ENCODE results near the gene HMGCS2. TPM values are rescaled to one million over a fixed set of nuclear protein-coding genes. Genes with fewer than 3 reads are reported as not detected.

Gene HMGCS2
- total RNA-seq, 1 experiment from 2014 or later: not detected

DNA sequence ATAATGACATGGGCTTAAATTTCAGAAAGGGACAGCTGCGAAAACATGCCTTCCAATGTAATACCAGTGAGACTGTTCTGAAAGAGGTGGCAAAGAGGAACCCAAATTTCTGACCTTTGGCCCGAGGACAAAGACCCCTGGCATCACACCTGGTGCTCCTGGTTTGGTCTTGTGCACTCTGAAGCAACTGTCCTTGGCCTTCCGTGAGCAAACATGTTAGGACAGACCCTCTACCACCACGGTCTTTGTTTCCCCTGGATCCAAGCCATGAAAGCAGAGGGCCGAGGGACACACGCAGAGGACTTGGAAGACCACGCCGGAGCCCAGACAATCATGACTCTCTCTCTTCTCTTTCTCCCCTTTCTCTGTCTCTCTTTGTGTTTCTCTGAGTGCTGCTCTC lies 36.5 kb upstream of the HMGCS2 start:
- Mint-ChIP-seq H3K4me1 (ENCODE audit: low read depth, unreplicated experiment) (no peaks in the 10 kb centered on the region), H3K4me3 (ENCODE audit: low read depth, unreplicated experiment) (no peak overlapping the region), H3K36me3 (ENCODE audit: insufficient read depth, unreplicated experiment) (no peaks in the 10 kb centered on the region), H3K27me3 (ENCODE audit: unreplicated experiment) (peaks cover 7% of the 10 kb centered on the region), H3K9me3 (ENCODE audit: low read depth, unreplicated experiment) (no peaks in the 10 kb centered on the region), H3K27ac (ENCODE audit: unreplicated experiment) (no peak overlapping the region)
- CTCF ChIA-PET: no interaction called here
- intact Hi-C loops (cut with micrococcal nuclease; ENCODE audit: unreplicated experiment): no loop called here
- DNase-seq: no peak
- BruUV-seq (replicated peaks): no TSS peak
- no peak for TF ChIP-seq CTCF (IDR thresholded peaks at IDR 0.05; ENCODE audit: unreplicated experiment)

DNA sequence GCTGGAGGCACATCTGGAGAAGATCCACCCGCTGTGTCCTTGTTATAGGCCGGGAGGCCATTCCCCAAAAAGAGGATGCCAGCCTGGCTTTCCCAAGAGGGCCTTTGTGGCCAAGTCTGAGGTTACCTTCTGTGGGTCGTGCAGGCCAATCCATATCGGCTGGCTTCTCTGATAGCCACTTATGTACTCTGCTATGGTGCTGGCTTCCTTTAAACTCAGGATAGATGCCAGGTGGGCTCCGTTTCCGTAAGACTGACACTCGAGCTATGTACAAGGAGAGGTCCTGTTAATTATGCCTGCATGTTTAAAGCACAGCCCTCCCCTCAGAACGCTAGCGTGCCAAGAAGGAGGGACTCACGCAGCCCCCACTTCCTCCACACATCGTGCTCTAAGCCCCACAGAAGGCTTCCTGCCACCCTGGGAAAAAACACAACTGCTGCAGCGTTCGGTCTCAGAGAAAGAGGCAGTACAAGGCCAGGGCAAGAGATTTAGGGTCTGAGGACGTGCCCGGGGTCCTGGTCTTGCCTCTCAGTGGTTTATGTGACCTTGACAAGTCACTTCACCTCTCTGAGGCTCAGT lies 31.0 kb upstream of the HMGCS2 start:
- no peak for DNase-seq
- Mint-ChIP-seq H3K4me1 (ENCODE audit: low read depth, unreplicated experiment) (peaks cover 6% of the 10 kb centered on the region), H3K27ac (ENCODE audit: unreplicated experiment) (no peak overlapping the region), H3K4me3 (ENCODE audit: low read depth, unreplicated experiment) (no peak overlapping the region), H3K36me3 (ENCODE audit: insufficient read depth, unreplicated experiment) (no peaks in the 10 kb centered on the region), H3K9me3 (ENCODE audit: low read depth, unreplicated experiment) (no peaks in the 10 kb centered on the region), H3K27me3 (ENCODE audit: unreplicated experiment) (peaks cover 2% of the 10 kb centered on the region)
- TF ChIP-seq CTCF (IDR thresholded peaks at IDR 0.05; ENCODE audit: unreplicated experiment): no peak
- intact Hi-C loops (cut with micrococcal nuclease; ENCODE audit: unreplicated experiment): no loop called here
- CTCF ChIA-PET: no interaction called here
- BruUV-seq (replicated peaks): no TSS peak

DNA sequence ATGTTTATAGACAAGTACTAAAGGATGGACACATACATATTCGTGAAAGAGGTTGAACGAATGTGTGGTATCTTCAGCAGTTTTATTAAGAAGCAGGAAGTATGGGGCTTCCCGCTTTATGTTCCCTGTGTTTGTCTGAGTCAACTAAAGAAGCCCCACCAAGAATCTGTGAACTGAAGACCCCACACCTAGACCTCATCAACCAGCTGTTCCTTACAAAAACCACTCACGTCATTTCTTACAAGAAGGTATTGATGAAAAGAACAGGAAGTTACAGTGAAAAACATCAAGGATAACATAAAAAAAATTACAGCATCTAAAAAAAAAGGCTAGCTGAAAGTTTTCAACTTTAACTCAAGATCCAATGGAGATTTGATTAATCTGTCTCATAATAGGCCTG lies 30.3 kb upstream of the HMGCS2 start:
- no peaks in the 10 kb centered on the region for H3K9me3 Mint-ChIP-seq (ENCODE audit: low read depth, unreplicated experiment)
- H3K27ac Mint-ChIP-seq (ENCODE audit: unreplicated experiment): no peak overlapping the region
- DNase-seq: no peak
- BruUV-seq (replicated peaks): no TSS peak
- H3K4me1 Mint-ChIP-seq (ENCODE audit: low read depth, unreplicated experiment): peaks cover 6% of the 10 kb centered on the region
- no peak overlapping the region for H3K4me3 Mint-ChIP-seq (ENCODE audit: low read depth, unreplicated experiment)
- H3K27me3 Mint-ChIP-seq (ENCODE audit: unreplicated experiment): no peaks in the 10 kb centered on the region
- TF ChIP-seq CTCF (IDR thresholded peaks at IDR 0.05; ENCODE audit: unreplicated experiment): no peak
- no peaks in the 10 kb centered on the region for H3K36me3 Mint-ChIP-seq (ENCODE audit: insufficient read depth, unreplicated experiment)
- CTCF ChIA-PET: no interaction called here
- intact Hi-C loops (cut with micrococcal nuclease; ENCODE audit: unreplicated experiment): no loop called here

- H3K4me1 Mint-ChIP-seq (ENCODE audit: low read depth, unreplicated experiment): peaks cover 6% of the 10 kb centered on the region
- intact Hi-C loops (cut with micrococcal nuclease; ENCODE audit: unreplicated experiment): no loop called here
- no peak overlapping the region for H3K27ac Mint-ChIP-seq (ENCODE audit: unreplicated experiment)
- no peak for TF ChIP-seq CTCF (IDR thresholded peaks at IDR 0.05; ENCODE audit: unreplicated experiment)
- no peak overlapping the region for H3K4me3 Mint-ChIP-seq (ENCODE audit: low read depth, unreplicated experiment)
- no peaks in the 10 kb centered on the region for H3K9me3 Mint-ChIP-seq (ENCODE audit: low read depth, unreplicated experiment)
- H3K27me3 Mint-ChIP-seq (ENCODE audit: unreplicated experiment): no peaks in the 10 kb centered on the region
- no peak for DNase-seq
- CTCF ChIA-PET: no interaction called here
- BruUV-seq (replicated peaks): no TSS peak
- no peaks in the 10 kb centered on the region for H3K36me3 Mint-ChIP-seq (ENCODE audit: insufficient read depth, unreplicated experiment)
Observed at GRCh38 chr1:119797606-119798005, 28.9 kb upstream of the HMGCS2 start.
